CD14-positive monocyte (primary cell): ENCODE data around the gene DBN1. TPM values are rescaled to one million over a fixed set of nuclear protein-coding genes. Genes with fewer than 3 reads are reported as not detected.

ENCODE experiments used
- DNase-seq, 3 donors: peaks; one replicate each; pipeline ENCODE4 v3.0.0-alpha.2; 2011 to 2022
- H2AFZ ChIP-seq: 2 replicates; pipeline ENCODE4 v1.6.0; 2012; ENCODE audit warnings: mild to moderate bottlenecking, low read depth, low read length, inconsistent platforms; ENCODE audit not compliant: insufficient read depth, poor library complexity, severe bottlenecking
- H3K27ac ChIP-seq, 2 donors: 1 replicate in 1 of 2; 2 replicates in 1 of 2; pipeline ENCODE4 v1.5.1; 2012 to 2013; ENCODE audit warnings: low read length in 2 of 2, control low read depth in 1 of 2, inconsistent platforms in 1 of 2, low read depth in 1 of 2, mild to moderate bottlenecking in 1 of 2
- H3K27me3 ChIP-seq, 2 donors: one replicate each; pipeline versions ENCODE4 v1.6.0 to v1.6.1; 2011 to 2013; ENCODE audit warnings: low read length in 2 of 2; ENCODE audit not compliant: control insufficient read depth in 2 of 2, insufficient read depth in 2 of 2
- H3K36me3 ChIP-seq, 2 donors: replicated peaks in 1 of 2; 1 replicate in 1 of 2; 2 replicates in 1 of 2; pipeline versions ENCODE4 v1.5.1 to v1.6.1; 2012 to 2013; ENCODE audit warnings: low read length in 2 of 2, control low read depth in 1 of 2, inconsistent platforms in 1 of 2, mild to moderate bottlenecking in 1 of 2; ENCODE audit not compliant: insufficient read depth in 2 of 2, control insufficient read depth in 1 of 2
- H3K4me1 ChIP-seq, 2 donors: 1 replicate in 1 of 2; 2 replicates in 1 of 2; pipeline versions ENCODE4 v1.5.1 to v1.6.1; 2012 to 2013; ENCODE audit warnings: low read length in 2 of 2, control low read depth in 1 of 2, inconsistent platforms in 1 of 2, mild to moderate bottlenecking in 1 of 2, moderate library complexity in 1 of 2; ENCODE audit not compliant: insufficient read depth in 2 of 2, control insufficient read depth in 1 of 2
- H3K4me2 ChIP-seq: replicated peaks from 2 replicates; pipeline ENCODE3; 2012; ENCODE audit warnings: low read length, moderate library complexity, mild to moderate bottlenecking; ENCODE audit not compliant: poor library complexity, severe bottlenecking; ENCODE audit errors: extremely low read depth
- H3K4me3 ChIP-seq, 3 experiments: fragments of 200-600 bp in 1 of 3; sonication (generic) in 1 of 3; replicated peaks in 1 of 3; 1 replicate in 2 of 3; 2 replicates in 1 of 3; pipeline ENCODE4 v1.5.1; 2011 to 2013; ENCODE audit warnings: low read length in 3 of 3, mild to moderate bottlenecking in 3 of 3, control low read depth in 2 of 3, low read depth in 2 of 3, inconsistent platforms in 1 of 3, moderate library complexity in 1 of 3
- H3K79me2 ChIP-seq: 2 replicates; pipeline ENCODE4 v1.6.0; 2012; ENCODE audit warnings: mild to moderate bottlenecking, control low read depth, inconsistent platforms, low read length, moderate library complexity; ENCODE audit not compliant: insufficient read depth
- H3K9ac ChIP-seq: 2 replicates; pipeline ENCODE4 v1.6.0; 2017; ENCODE audit warnings: low read length, mild to moderate bottlenecking; ENCODE audit not compliant: insufficient read depth, poor library complexity, severe bottlenecking
- H3K9me3 ChIP-seq, 2 donors: replicated peaks in 1 of 2; 1 replicate in 1 of 2; 2 replicates in 1 of 2; pipeline versions ENCODE4 v1.5.1 to v1.6.1; 2012 to 2013; ENCODE audit warnings: low read length in 2 of 2, control low read depth in 1 of 2; ENCODE audit not compliant: control insufficient read depth in 1 of 2, insufficient read depth in 1 of 2
- H4K20me1 ChIP-seq: 2 replicates; pipeline ENCODE4 v1.6.0; 2012; ENCODE audit warnings: mild to moderate bottlenecking, low read length, control low read depth, moderate library complexity; ENCODE audit not compliant: insufficient read depth
- H3K27ac Mint-ChIP-seq, 7 donors: one replicate each; pipeline ENCODE4 v1.8.0; 2020; ENCODE audit warnings: mild to moderate bottlenecking in 7 of 7, mixed read lengths in 7 of 7, moderate library complexity in 6 of 7, inconsistent platforms in 2 of 7
- H3K27me3 Mint-ChIP-seq, 3 donors: one replicate each; pipeline ENCODE4 v1.8.0; 2021 to 2022; ENCODE audit warnings: low read depth in 3 of 3, mild to moderate bottlenecking in 3 of 3, mixed read lengths in 3 of 3, moderate library complexity in 3 of 3, inconsistent platforms in 1 of 3
- H3K36me3 Mint-ChIP-seq, 2 donors: one replicate each; pipeline ENCODE4 v1.8.0; 2020; ENCODE audit warnings: mixed read lengths in 2 of 2, inconsistent platforms in 1 of 2, mild to moderate bottlenecking in 1 of 2
- H3K4me1 Mint-ChIP-seq: one replicate; pipeline ENCODE4 v1.8.0; 2020; ENCODE audit warnings: mild to moderate bottlenecking, mixed read lengths
- H3K4me3 Mint-ChIP-seq, 2 donors: one replicate each; pipeline ENCODE4 v1.8.0; 2020; ENCODE audit warnings: mild to moderate bottlenecking in 2 of 2, mixed read lengths in 2 of 2, moderate library complexity in 1 of 2
- H3K9me3 Mint-ChIP-seq, 7 donors: one replicate each; pipeline ENCODE4 v1.8.0; 2020 to 2022; ENCODE audit warnings: mixed read lengths in 7 of 7, mild to moderate bottlenecking in 6 of 7, moderate library complexity in 6 of 7, inconsistent platforms in 2 of 7
- CTCF ChIP-seq: fragments of 200-600 bp; IDR thresholded peaks from one replicate; pipeline ENCODE4 v1.8.0; 2022; ENCODE audit warnings: antibody characterized with exemption, mild to moderate bottlenecking
- WGBS: methylation state at CpG from one replicate; pipeline ENCODE4 v1.1.5; 2013; ENCODE audit warnings: missing lambda C conversion rate; ENCODE audit not compliant: insufficient coverage; 5-methylcytosine and 5-hydroxymethylcytosine counted together
- intact Hi-C, 2 donors: fragments of 100-400 bp; cut with micrococcal nuclease; formaldehyde crosslinking; loops; one replicate each; pipeline versions ENCODE4 v1.15.0 to v1.15.1; 2023
- polyA plus RNA-seq, 3 donors: library from polyadenylated mRNA; depleted of rRNA in 1 of 3; unstranded in 2 of 3; stranded (reverse) in 1 of 3; fragments of 300-500 nt in 2 of 3; fragments of >200 nt in 1 of 3; fragmentation: Illumina TruSeq in 2 of 3; gene quantifications; 1 replicate in 2 of 3; 2 replicates in 1 of 3; pipeline ENCODE4 v1.2.3, GENCODE V29; 2012 to 2021

Gene DBN1
- polyA plus RNA-seq, 3 donors, result 0.71 to 1.6 (median 0.73) TPM

DNA sequence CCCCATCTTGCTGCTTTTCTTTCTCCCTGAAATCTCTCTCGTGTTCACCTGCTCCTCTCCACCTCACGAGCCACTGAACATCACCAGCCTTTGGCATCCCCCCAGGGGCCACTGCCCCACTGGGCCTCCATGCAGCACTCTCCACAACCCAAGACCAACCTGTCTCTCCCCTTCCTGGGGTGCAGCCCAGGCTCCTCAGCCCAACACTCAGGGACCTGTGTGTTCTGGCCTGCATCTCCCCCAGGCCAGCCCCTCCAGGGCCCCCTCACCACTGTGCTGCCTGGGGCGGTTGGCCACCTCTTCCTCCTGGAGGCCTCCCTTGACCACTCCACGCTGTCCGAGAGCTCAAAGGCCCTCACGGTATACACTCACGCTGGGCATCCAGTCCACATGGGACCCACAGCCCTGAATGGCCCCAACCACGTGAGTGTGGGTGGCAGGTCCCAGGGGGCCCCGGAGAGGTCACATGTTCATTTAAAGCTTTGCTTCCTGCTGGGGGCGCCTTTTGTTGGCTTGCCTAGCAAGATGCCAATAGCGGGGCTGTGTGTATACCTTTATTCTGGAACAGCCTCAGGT is 36.6 kb upstream of the DBN1 start:
- Histone ChIP-seq H3K27ac (peak overlapping the region; percentile 98 to 100), H3K9ac (peak overlapping the region; percentile 99), H3K9me3 (no peaks in the 10 kb centered on the region), H2AFZ (no peak overlapping the region), H3K79me2 (peaks cover 73% of the 10 kb centered on the region), H3K27me3 (no peaks in the 10 kb centered on the region), H3K4me2 (peak overlapping the region; percentile 99), H3K4me3 (peak overlapping the region; percentile 82 to 100 (median 96)), H4K20me1 (peaks cover 43% of the 10 kb centered on the region), H3K36me3 (peaks cover 45 to 54% of the 10 kb centered on the region in 2 donors), H3K4me1 (peaks cover 43 to 64% of the 10 kb centered on the region in 2 donors)
- Mint-ChIP-seq H3K9me3 (peaks cover 0 to 5% (median 0%) of the 10 kb centered on the region in 7 donors), H3K4me1 (peaks cover 47% of the 10 kb centered on the region), H3K4me3 (peak overlapping the region; percentile 98 to 99), H3K27ac (peak overlapping the region; percentile 99 to 100 (median 99)), H3K27me3 (peaks cover 0 to 9% (median 3%) of the 10 kb centered on the region in 3 donors), H3K36me3 (peaks cover 56 to 75% of the 10 kb centered on the region in 2 donors)
- 32% methylated on average over 11 of the region's 11 CpGs for WGBS
- no peak for TF ChIP-seq CTCF
- intact Hi-C loops, result loop anchor here in 1 of 2 donors (2.0 to 10.0 kb wide), 3 partner anchors 15 to 195 kb away; partner anchors contain the start of gene MXD3
- peak in 1 of 3 donors; percentile 46 for DNase-seq

- H3K4me1 Mint-ChIP-seq, result peaks cover 49% of the 10 kb centered on the region
- intact Hi-C loops, result loop anchor here in 1 of 2 donors (2.0 to 10.0 kb wide), 2 partner anchors 15 to 195 kb away; partner anchors contain the start of gene MXD3
These were observed 36.0 kb upstream of the DBN1 start, which contains the start of gene DOK3 for GRCh38 chr5:177509381-177509951. TSS of gene DOK3 (minus strand) at chr5:177509826. CDS start at chr5:177509540, 286 bp downstream.

More at GRCh38 chr5:177509381-177509951, 36.0 kb upstream of the DBN1 start, which contains the start of gene DOK3:
- peak within 1 kb of the TSS; percentile 82 to 100 (median 96) for H3K4me3 ChIP-seq
- peak; percentile 81 to 86 (median 86) for DNase-seq
- H2AFZ ChIP-seq, result peak within 1 kb of the TSS; percentile 27
- H3K27ac ChIP-seq, result peak within 1 kb of the TSS; percentile 98 to 100
- H3K9ac ChIP-seq, result peak within 1 kb of the TSS; percentile 99
- no peaks in the 10 kb centered on the region for H3K9me3 ChIP-seq
- H3K27me3 Mint-ChIP-seq, result peaks cover 0 to 9% (median 3%) of the 10 kb centered on the region in 3 donors
- H3K27me3 ChIP-seq, result no peaks in the 10 kb centered on the region
- peaks cover 49% of the 10 kb centered on the region for H4K20me1 ChIP-seq
- peaks cover 52 to 75% of the 10 kb centered on the region in 2 donors for H3K36me3 Mint-ChIP-seq
- 0% methylated on average over 17 of the region's 20 CpGs for WGBS
- peak within 1 kb of the TSS; percentile 99 to 100 (median 99) for H3K27ac Mint-ChIP-seq
- no peak for TF ChIP-seq CTCF
- peak within 1 kb of the TSS; percentile 98 to 99 for H3K4me3 Mint-ChIP-seq
- peak within 1 kb of the TSS; percentile 99 for H3K4me2 ChIP-seq
- peaks cover 45 to 54% of the 10 kb centered on the region in 2 donors for H3K36me3 ChIP-seq
- peaks cover 49 to 70% of the 10 kb centered on the region in 2 donors for H3K4me1 ChIP-seq
- H3K9me3 Mint-ChIP-seq, result peaks cover 0 to 5% (median 0%) of the 10 kb centered on the region in 7 donors
- peaks cover 73% of the 10 kb centered on the region for H3K79me2 ChIP-seq
